Stimulated activated CD4-positive, alpha-beta T cell treated with anti-CD3 and anti-CD28 coated beads, Interleukin-4, amount 100 ng/mL, for 24 hours (primary cell): ENCODE data around the gene BPIFB6.

Source experiments
- DNase-seq: peaks from one replicate; pipeline ENCODE4 v3.0.0-alpha.2; 2020

Gene BPIFB6

DNA sequence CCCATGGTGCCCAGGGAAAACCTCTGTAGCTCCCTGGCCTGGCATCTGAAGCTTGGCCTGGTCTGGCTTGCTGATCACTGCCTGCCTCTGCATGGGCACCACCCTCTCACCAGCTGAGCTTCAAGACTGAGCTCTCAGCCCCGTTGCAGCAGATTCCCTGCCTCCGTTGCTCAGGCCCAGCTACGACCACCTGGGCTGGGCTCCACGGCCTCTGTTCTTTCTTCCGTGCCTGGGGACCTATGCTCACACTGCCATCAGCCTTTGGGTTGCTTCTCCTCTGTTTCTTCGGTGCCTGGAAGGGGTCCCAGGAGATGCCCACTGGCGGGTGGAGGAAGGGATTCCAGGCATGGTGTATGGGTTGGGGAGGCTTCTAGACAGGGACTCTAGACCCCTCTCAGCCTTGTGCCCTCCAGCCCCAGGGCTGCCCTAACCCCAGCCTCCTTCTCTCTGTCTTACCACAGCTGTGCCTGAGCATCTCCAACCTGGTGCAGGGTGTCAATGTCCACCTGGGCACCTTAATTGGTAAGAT is 14.8 kb upstream of the BPIFB6 start:
- DNase-seq, result no peak

DNA sequence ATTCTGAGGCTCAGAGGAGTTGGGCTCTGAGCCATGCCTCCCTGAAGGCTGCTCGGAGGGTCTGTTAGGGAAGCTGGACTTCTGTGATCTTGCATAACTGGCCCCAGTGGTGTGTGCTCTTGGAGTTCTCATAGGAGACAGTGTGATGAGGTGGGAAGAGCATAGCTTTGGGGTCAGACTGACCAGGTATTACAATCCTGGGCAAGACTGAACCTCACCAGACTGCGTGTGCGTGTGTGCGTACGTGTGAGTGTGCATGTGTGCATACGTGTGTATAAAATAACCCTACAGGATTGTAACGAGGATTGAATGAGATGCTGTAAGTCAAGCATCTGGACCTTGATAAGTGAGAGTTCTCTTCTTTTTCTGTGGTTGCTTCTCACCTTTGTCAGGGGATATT is 13.9 kb upstream of the BPIFB6 start:
- DNase-seq, result no peak

DNA sequence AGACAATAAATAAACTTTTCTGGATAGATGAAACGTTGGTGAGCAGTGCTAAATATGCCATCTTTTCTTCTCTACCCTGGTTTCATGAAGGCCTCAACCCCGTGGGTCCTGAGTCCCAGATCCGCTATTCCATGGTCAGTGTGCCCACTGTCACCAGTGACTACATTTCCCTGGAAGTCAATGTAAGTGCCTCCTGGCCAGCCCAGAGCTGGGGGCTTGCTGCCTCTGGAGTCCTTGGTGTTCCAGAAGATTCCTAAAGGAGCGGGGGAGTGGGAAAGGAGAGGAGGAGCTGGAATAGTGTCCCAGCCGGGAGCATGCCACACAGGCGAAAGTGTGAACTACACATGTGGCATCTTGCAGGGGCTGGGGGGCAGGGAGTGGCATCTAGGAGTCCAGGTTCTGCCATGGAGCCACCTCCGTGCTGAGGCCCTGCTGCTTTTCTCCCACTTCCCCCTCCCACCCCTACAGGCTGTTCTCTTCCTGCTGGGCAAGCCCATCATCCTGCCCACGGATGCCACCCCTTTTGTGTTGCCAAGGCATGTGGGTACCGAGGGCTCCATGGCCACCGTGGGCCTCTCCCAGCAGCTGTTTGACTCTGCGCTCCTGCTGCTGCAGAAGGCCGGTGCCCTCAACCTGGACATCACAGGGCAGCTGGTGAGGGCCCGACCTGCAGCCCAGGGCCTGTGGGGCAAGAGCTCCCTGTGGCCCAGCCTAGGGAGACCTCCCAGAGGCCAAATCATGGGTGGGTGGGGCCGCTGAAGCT is 13.1 kb upstream of the BPIFB6 start:
- DNase-seq, result no peak

DNA sequence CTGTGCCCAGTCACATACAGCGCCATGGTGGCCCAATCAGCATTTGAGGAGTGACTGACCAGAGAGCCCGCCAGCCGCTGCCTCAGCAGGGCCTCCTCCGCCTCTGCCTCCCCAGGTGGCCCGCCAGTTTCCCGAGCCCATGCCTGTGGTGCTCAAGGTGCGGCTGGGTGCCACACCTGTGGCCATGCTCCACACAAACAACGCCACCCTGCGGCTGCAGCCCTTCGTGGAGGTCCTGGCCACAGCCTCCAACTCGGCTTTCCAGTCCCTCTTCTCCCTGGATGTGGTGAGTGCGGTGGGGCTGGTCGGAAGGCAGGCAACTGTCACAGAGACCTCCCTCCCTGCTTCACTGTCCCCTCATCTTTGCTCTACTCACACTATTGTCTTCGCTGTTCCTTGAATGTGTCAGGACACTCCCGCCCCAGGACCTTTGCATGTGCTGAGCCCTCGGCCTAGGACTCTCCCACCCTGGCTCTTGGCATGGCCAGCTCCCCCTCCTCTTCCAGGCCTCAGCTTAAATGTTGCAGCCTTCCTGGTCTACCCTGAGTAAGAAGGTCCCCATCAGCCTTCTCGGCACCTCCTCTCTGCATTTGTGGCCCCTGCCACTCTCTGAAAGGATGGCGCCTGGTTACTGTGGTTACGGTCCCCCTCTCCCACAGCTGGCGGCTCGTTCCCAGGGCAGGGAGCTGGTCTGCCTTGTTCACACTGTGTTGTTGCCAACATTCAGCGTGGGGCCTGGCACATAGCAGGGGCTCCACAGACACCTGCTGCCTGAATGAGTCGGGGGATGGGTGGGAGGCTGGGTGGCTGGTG is 11.8 kb upstream of the BPIFB6 start:
- no peak for DNase-seq

DNA sequence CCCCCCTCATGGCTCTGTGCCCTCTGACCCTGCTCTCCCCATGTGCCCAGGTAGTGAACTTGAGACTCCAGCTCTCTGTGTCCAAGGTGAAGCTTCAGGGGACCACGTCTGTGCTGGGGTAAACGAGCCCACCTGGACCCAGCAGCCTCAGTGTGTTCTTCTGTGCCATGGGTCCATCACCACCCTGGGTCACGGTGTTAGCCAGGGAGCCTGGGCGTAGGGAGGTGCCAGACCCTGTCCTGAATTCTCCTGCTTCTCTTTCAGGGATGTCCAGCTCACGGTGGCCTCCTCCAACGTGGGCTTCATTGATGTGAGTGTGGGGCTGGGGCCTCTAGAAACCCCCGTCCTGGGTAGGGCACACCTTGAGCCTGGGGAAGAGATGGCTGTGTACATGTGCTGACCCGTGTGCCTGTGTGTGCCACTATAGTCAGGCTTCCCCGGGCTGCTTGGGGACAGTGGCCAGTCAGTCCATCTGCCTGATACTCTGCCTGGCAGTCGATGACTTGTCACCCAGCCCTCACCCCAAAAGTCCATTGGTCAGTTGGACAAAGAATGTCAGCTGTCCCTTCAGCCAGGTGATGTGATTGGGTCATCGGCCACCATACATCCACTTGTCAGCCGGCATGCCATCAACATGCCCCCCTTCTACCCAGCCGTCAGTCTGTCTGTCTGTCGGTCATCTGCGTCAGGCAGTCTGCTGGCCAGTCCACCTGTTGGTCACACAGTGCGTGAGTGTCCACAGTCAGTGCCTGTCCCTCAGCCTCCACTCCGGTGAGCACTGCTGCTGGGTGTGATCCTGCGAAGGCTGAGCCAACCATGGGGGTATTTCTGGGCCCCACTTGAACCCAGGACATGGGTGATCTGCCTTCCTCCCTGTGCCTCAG is 10.9 kb upstream of the BPIFB6 start:
- no peak for DNase-seq

DNA sequence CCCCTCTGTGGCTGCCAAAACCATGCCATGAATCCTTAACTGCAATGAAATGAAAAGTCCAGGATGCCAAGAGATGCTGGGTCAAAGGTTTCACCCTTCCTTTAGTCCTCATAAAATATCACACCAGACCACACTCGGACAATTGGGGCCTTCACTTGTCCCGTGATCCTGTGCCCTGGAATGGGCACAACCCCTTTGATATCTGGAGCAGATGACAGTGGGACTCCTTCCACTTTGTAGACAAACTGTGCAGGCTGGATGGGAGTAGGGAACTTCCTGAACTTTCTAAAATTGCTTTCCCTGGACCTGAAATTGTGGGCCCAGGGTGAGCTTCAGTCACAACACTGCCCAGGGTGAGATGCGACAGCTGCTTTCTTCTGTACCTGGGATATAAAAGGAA is 9.6 kb upstream of the BPIFB6 start:
- no peak for DNase-seq

DNA sequence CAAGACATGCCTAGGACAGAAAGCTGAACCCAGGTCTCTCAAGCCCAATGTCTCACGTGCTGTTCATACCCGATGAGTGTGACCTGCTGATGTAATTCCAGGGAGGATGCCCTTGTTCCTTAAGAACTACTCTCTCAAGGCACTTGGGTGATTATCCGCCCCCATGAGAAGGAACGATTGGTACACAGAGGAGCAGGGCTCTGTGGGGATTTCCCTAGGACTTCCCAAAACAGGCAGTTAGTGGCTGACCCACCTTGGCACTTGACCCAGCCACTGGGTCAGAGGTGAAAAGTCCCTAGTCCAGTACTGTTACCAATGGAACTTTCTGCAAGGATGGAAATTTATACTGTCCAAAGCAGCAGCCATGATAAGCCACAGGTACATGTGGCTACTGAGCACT is 9.2 kb upstream of the BPIFB6 start:
- no peak for DNase-seq

DNA sequence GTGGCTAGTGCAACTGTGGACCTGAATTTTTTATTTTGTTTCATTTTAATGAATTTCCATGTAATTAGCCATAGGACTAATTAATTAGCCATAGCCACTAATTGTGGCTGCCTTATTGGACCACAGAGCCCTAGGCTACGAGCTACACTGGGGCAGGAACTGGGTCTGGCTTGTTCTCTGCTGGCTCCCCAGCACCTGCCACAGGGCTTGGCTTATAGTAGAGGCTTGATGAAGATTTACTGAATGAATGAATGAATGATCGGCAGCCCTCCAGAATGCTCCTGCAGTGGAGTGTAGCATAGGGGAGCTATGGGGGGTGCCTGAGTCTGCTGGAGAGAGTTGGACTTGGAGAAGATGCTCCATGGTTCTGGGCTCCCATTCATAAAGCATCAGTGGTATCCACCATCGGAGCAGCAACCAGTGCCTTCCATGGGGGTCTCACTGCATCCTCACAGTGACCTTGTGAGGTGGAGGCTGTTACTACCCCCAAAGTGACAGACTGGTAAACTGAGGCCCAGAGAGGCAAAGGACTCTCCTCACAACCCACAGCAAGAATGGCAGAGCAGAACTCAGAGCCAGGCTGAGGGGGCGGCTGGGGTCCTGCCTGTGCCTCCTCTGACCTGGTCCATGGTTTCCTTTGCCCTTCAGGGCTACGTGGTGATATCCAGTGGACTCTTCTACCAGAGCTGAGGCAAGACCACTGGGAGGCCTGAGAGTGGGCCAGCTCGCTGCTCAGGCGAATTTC is 8.6 kb upstream of the BPIFB6 start:
- DNase-seq, result no peak

DNA sequence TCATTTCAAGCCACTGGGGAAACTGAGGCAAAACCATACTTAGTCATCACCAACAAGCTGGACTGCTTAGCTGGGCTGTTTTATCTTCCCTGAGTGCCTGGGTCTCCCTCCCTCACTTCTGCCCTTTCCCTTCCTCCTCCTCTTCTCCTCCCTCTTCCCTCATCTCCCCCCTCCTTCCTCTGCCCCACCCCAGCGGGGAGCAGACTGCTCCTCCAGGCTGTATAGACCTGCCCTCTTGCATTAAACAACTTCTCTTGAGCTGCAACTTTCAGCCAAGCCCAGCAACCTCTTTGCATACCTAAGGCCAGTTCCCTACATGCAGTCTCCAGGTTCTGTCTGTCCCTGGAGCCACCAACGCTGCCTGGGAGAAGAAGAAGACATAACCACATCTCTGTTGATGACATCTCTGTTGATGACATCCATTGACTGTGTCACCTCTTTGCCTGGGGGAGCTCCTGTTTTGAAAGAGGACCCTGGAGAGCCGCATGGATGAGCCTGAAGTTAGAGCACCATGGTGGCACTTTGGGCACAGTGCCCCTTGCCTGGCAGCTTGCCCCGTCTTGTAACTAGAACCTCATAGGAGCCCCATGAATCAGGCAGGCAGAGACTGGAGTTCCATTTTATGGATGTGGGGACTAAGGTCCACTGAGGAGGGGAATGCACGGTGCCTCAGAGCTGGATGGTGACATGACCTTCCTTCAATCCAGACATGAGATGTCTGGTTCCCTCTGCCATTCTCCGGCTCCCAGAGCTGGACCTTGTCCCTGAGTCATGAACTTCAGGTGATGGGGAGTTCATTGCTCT is 7.8 kb upstream of the BPIFB6 start:
- DNase-seq, result no peak

DNA sequence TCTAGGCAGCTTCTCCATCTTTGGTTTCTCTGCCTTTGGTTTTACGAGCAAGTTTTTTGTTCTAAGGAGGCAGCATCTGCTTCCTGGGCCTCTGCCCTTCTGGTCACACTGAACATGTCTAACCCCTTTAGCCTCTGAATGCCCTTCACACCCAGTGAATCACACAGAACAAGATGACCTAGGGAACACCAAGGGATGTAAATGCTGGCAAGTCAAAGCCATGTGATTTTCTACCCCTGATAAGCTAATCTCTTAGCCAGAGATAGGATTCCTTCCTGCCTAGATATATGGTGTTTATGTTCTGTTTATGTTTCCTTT is 7.2 kb upstream of the BPIFB6 start:
- DNase-seq, result no peak

DNA sequence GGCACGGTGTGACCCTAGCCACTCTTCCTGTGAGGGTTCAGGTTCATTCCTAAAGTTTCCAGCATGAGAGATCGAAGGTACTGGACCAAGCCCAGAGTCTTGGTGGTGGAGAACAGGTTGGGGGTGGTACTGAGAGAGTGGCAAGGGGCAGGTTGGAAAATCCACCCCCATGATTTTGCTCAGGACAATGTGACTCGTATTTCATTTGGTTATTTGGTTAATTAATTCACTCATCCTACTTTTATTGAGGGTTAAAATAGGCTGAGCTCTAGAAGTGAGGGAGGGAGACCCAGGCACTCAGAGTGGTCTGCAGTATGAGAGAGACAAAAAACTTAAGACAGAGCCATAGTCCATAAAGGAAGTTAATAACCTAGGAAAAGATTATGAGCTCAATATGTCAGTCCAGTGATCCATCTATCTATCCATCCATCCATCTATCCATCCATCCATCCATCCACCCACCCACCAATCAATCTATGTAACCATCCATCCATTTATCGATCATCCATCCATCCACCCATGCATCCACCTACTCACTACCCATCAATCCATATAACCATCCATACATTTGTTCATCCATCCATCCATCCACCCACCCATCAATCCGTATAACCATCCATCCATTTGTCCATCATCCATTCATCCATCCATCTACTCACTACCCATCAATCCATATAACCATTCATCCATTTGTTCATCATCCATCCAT is 6.7 kb upstream of the BPIFB6 start:
- no peak for DNase-seq

DNA sequence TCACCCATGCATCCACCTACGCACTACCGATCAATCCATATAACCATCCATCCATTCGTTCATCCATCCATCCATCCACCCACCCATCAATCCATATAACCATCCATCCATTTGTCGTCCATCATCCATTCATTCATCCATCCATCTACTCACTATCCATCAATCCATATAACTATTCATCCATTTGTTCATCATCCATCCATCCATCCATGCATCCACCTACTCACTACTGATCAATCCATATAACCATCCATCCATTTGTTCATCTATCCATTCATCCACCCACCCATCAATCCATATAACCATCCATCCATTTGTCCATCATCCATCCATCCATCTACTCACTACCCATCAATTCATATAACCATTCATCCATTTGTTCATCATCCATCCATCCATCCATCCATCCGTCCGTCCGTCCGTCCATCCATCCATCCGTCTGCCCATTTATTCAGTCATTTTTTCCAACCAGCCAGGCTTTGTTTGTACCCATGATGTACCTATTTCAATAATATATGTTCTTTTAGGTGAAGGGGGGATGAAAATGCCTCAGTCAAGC is 6.1 kb upstream of the BPIFB6 start:
- no peak for DNase-seq

DNA sequence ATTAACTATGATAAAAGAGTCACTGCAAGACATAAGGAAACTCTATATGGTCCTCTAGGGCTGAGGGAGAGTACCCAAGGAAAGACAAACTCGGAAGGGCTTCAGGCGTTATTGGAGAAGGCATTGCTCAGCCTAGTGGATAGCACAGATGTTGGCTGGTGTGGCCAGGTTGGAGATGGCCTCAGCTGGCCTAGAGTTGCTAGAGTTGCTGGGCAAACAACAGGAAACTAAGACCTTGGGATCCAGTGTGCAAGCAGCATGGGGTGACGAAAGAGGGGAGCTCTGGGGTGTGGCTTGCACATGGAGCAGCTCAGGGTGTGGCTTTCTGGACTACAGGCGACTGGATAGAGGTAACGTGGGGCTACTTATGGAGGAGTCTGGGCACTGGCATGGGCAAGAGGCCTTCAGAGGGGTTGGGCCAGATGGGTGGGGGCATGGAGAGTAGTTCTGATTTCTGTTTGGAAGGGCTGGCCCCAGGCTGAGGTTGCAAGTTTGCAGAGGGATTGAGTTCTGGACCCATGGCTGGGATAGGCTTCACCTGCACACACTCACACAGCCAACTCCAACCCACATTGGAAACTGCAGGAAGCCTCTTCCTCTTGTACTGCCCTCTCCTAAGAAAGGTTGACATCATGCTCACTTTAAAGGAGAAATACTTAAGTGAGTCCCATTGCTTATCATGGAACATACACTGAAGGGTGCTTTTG is 5.2 kb upstream of the BPIFB6 start:
- DNase-seq, result no peak

DNA sequence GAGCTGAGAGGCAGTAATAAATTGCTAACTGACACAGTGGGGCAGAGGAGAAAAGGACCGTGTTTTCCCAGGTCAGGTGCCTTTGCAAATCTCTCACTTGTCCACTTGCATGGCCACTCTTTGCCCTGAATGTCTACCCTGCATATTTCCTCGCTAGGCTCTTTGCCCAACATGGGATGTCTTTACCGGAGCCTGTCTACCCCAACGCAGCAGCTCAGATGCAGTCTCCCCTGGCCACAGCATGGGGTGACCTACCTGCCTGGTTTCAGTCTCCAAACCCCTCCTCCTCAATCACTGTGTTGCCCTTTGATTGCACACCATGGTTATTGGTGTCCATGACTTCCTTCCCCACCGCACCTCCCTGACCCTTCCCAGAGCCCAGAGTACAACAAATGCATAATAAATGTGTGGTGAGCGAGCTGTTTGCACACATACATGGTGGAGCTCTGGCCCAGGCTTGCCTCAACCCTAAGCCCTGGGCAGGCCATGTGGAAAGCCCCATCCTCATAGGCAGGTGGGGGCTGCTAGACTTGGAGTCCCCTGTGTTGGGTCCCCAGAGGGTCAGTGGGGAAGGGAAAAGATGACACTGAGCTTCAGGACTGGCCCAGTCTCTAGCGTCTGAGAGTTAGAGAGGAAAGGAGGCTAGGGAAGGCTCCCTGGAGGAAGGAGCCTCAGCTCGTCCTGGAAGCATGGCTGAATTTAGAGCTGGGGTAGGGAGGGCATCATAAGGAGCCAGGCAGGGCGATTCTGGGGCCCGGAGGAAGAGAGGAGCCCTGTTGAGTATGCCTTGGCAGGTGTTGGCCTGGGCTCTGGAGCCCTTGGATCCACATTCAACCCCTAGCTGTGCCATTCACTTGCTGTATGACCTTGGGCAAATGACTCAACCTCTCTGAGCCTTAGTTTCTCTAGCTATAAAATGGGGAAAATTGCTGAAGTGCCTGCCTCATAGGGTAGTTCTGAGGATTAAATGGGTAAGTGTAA is 4.4 kb upstream of the BPIFB6 start:
- no peak for DNase-seq

DNA sequence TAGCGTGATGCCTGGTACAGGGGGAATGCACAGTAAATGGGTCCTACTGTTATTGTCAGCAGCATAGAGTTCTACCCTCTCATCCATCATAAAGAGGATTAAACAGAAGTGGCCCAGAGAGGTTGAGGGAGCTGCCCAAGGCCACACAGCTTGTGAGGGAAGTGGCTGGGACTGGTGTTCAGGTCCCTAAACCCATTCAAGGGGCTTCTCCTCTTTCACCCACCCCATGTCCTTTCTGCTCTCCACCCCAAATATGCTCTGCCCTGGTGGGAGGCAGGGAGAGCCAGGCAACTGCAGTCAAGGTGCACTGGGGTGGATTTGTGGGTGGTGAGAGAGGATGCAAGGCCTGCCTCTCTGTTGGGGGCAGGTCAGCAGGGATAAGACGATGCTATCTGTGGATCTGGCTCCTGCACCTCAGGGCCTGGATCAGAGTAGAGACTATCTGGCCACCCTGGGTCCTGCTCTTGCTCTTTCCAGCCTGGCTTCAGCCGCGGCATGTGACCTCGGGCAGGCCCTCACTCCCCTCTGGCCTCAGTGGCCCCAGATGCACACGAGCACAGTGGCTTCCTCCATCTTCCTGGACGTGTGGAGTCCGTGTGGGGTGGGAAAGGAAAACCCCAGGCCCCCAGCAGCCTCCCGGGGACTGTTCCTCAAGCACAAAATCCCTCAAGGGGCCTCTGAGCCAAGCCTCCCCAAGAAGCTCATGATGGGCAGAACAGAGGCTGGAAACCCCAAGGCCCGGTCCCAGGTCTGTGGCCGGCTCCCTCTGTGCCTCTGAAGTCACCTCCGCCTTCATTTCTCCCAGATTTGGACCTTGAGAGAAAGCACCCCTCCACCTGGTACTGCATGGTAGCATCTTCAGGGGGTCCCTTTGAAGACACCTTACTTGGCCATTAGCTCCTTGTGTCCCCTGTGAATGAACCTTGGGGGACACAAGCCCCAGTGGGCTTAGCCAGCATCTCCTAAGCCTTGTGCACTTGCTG is 3.4 kb upstream of the BPIFB6 start:
- no peak for DNase-seq

DNA sequence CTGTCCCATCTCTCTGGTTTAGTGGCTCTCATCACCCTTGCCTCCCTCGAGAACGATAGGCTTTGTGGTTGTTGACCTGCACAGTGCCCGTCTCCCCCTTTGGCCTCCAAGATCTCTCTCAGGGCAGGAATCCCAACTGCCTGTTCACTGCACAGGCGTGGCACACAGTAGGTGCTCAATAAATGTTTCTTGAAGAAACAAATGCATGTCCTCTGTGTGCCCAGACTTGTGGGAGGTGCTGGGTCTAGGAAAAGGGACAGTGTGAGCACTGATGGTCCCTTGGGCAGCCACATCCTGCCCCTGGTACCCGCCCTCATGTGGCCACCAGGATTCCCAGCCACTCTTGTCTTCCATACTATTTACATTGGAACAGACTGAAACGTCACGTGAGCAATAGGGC is 2.6 kb upstream of the BPIFB6 start:
- DNase-seq, result no peak

DNA sequence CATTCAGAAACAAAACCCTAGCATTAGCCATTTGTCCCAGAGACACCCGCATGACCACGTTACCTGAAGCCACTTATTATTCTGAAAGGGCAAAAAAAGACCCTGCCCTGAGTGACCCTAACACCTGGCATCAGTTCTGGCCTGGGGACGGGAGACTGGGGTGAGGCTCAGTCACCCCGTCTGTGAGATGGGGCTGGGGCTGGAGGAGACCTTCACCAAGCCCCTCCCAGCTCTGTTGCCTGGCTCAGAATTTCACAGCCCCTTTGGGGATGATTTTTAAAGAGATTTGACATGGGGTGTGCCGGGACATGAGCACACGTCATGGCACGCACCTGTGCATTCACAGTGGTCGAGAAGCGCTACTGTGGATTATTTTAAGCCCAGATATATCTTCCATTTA is 1.4 kb upstream of the BPIFB6 start:
- DNase-seq, result no peak

DNA sequence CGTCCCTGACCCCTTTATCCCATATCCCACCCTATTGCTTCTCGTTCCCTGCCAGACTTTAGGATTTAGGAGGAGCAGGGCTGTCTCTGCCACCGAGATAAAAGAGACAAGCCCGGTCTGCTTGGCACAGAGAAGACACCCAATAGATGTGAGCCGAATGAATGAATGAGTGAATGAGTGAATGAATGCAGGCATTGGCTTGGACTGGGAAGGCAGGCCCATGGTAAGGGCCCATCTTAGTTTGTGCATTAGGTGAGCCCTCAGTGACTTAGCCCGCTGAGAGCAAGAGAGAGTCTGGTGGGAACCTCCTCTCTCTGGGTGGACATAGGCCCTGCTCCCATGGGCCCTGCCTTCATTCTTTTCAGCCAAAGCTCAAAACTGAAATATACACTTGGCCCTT is 879 bp upstream of the BPIFB6 start:
- no peak for DNase-seq
